Caco-2 (cell line): ENCODE results near the gene CDH2. TPM values are rescaled to one million over a fixed set of nuclear protein-coding genes. Genes with fewer than 3 reads are reported as not detected.
A peak's percentile ranks its signal among the peaks of the same experiment; 100 is the strongest.

Experiments used
- BruUV-seq: library from RNA; stranded (reverse); fragments of 400-500 nt; replicated peaks from 2 replicates; lab custom pipeline; 2021; lab: Mats Ljungman, UMichigan
- CTCF ChIA-PET: fragments of 300-600 bp; sonication (Branson Sonifier 250); formaldehyde crosslinking; loops from one replicate; lab custom pipeline; 2022; ENCODE audit warnings: antibody characterized with exemption; lab: Charles Lee
- POLR2A ChIA-PET: fragments of 300-600 bp; sonication (Branson Sonifier 250); formaldehyde crosslinking; loops from one replicate; lab custom pipeline; 2022; ENCODE audit warnings: antibody characterized with exemption; lab: Charles Lee
- DNase-seq, 2 experiments: peaks; one replicate each; pipeline versions ENCODE4 v3.0.0 to v3.0.0-alpha.2; 2020 to 2022
- H3K27me3 ChIP-seq: replicated peaks from 2 replicates; pipeline ENCODE4 v1.6.0; 2011; ENCODE audit warnings: low read length; ENCODE audit not compliant: control insufficient read depth, insufficient read depth
- H3K36me3 ChIP-seq: 2 replicates; pipeline ENCODE4 v1.5.1; 2011; ENCODE audit warnings: low read length; ENCODE audit not compliant: control insufficient read depth, insufficient read depth
- H3K4me1 ChIP-seq: fragments of 250-450 bp; sonication (Bioruptor Pico); 2 replicates; pipeline ENCODE4 v1.5.1; 2020; ENCODE audit warnings: mild to moderate bottlenecking
- H3K4me3 ChIP-seq: 2 replicates; pipeline ENCODE4 v1.5.1; 2011; ENCODE audit warnings: low read depth, mild to moderate bottlenecking, control low read depth, low read length
- H3K9me3 ChIP-seq: fragments of 250-450 bp; sonication (Bioruptor Pico); 2 replicates; pipeline ENCODE4 v1.5.1; 2020; ENCODE audit warnings: mild to moderate bottlenecking, moderate library complexity
- H3K27ac Mint-ChIP-seq: one replicate; pipeline ENCODE4 v1.8.0; 2022; ENCODE audit warnings: mixed read lengths; ENCODE audit not compliant: unreplicated experiment
- H3K27me3 Mint-ChIP-seq: one replicate; pipeline ENCODE4 v1.8.0; 2022; ENCODE audit warnings: mixed read lengths; ENCODE audit not compliant: insufficient read depth, unreplicated experiment
- H3K36me3 Mint-ChIP-seq: one replicate; pipeline ENCODE4 v1.8.0; 2022; ENCODE audit warnings: mild to moderate bottlenecking, mixed read lengths; ENCODE audit not compliant: insufficient read depth, unreplicated experiment
- H3K4me1 Mint-ChIP-seq: one replicate; pipeline ENCODE4 v1.8.0; 2022; ENCODE audit warnings: low read depth, mixed read lengths; ENCODE audit not compliant: unreplicated experiment
- H3K4me3 Mint-ChIP-seq: one replicate; pipeline ENCODE4 v1.8.0; 2022; ENCODE audit warnings: mild to moderate bottlenecking, moderate library complexity, mixed read lengths; ENCODE audit not compliant: unreplicated experiment
- H3K9me3 Mint-ChIP-seq: one replicate; pipeline ENCODE4 v1.8.0; 2022; ENCODE audit warnings: mixed read lengths; ENCODE audit not compliant: unreplicated experiment
- intact Hi-C: fragments of 100-400 bp; cut with micrococcal nuclease; formaldehyde crosslinking; loops from one replicate; pipeline ENCODE4 v1.10.0; 2022; ENCODE audit not compliant: unreplicated experiment
- total RNA-seq: library from RNA; stranded (reverse); gene quantifications from 2 replicates; pipeline ENCODE4 v1.2.3, GENCODE V29; 2022
- TF ChIP-seq, protein P1 (sequence below), 2 experiments: fragments of 200-600 bp in 1 of 2; IDR thresholded peaks; 1 replicate in 1 of 2; 2 replicates in 1 of 2; pipeline versions ENCODE4 v1.5.1 to v1.8.0; 2011 to 2022; ENCODE audit warnings: antibody characterized with exemption in 1 of 2, control low read depth in 1 of 2, inconsistent platforms in 1 of 2, low read depth in 1 of 2, low read length in 1 of 2, mild to moderate bottlenecking in 1 of 2, moderate library complexity in 1 of 2; ENCODE audit not compliant: insufficient read depth in 1 of 2, severe bottlenecking in 1 of 2, unreplicated experiment in 1 of 2

The CDH2 gene
- total RNA-seq, 1 experiment from 2014 or later, result 1.4 TPM

GRCh38 chr18:27942706-27943105 is 234.2 kb downstream of the CDH2 start:
- Mint-ChIP-seq H3K4me1 (no peaks in the 10 kb centered on the region), H3K27me3 (no peaks in the 10 kb centered on the region), H3K4me3 (no peak overlapping the region), H3K36me3 (no peaks in the 10 kb centered on the region), H3K9me3 (no peaks in the 10 kb centered on the region), H3K27ac (no peak overlapping the region)
- ChIA-PET POLR2A (no interaction called here), CTCF (no interaction called here)
- intact Hi-C loops, result no loop called here
- Histone ChIP-seq H3K4me3 (no peak overlapping the region), H3K4me1 (no peaks in the 10 kb centered on the region), H3K36me3 (no peaks in the 10 kb centered on the region), H3K27me3 (no peaks in the 10 kb centered on the region), H3K9me3 (no peaks in the 10 kb centered on the region)
- TF ChIP-seq, protein P1, sequence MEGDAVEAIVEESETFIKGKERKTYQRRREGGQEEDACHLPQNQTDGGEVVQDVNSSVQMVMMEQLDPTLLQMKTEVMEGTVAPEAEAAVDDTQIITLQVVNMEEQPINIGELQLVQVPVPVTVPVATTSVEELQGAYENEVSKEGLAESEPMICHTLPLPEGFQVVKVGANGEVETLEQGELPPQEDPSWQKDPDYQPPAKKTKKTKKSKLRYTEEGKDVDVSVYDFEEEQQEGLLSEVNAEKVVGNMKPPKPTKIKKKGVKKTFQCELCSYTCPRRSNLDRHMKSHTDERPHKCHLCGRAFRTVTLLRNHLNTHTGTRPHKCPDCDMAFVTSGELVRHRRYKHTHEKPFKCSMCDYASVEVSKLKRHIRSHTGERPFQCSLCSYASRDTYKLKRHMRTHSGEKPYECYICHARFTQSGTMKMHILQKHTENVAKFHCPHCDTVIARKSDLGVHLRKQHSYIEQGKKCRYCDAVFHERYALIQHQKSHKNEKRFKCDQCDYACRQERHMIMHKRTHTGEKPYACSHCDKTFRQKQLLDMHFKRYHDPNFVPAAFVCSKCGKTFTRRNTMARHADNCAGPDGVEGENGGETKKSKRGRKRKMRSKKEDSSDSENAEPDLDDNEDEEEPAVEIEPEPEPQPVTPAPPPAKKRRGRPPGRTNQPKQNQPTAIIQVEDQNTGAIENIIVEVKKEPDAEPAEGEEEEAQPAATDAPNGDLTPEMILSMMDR (IDR thresholded peaks at IDR 0.05; ENCODE audit: insufficient read depth in 1 of 2, low read depth in 1 of 2, low read length in 1 of 2, severe bottlenecking in 1 of 2, unreplicated experiment in 1 of 2), result no peak
- no TSS peak for BruUV-seq
- DNase-seq, result no peak

DNA sequence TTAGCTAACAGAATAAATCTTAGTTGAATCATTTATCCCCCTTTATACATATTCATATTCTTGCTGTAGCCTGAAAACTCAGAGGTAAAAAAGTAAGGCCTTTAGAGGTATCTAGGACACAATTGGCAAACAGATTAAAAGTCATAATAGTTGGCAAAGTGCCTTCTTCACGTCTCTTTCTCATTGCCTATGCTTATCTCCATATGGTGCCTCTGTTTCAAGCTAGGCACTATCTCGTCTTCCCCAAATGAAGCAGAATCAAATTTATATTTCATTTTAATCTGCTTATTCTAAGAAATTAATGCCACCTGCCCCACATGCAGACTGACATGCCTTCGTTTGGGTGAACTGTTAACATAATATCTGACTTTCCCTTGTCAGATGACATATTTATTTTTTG is 245.4 kb downstream of the CDH2 start:
- Mint-ChIP-seq H3K9me3 (no peaks in the 10 kb centered on the region), H3K36me3 (no peaks in the 10 kb centered on the region), H3K27ac (no peak overlapping the region), H3K4me3 (no peak overlapping the region), H3K27me3 (no peaks in the 10 kb centered on the region), H3K4me1 (no peaks in the 10 kb centered on the region)
- Histone ChIP-seq H3K27me3 (no peaks in the 10 kb centered on the region), H3K4me1 (no peaks in the 10 kb centered on the region), H3K36me3 (no peaks in the 10 kb centered on the region), H3K4me3 (no peak overlapping the region), H3K9me3 (no peaks in the 10 kb centered on the region)
- intact Hi-C loops, result no loop called here
- POLR2A ChIA-PET, result no interaction called here
- no TSS peak for BruUV-seq
- CTCF ChIA-PET, result no interaction called here
- TF ChIP-seq, protein P1 (IDR thresholded peaks at IDR 0.05; ENCODE audit: insufficient read depth in 1 of 2, low read depth in 1 of 2, low read length in 1 of 2, severe bottlenecking in 1 of 2, unreplicated experiment in 1 of 2), result no peak
- DNase-seq, result no peak

DNA sequence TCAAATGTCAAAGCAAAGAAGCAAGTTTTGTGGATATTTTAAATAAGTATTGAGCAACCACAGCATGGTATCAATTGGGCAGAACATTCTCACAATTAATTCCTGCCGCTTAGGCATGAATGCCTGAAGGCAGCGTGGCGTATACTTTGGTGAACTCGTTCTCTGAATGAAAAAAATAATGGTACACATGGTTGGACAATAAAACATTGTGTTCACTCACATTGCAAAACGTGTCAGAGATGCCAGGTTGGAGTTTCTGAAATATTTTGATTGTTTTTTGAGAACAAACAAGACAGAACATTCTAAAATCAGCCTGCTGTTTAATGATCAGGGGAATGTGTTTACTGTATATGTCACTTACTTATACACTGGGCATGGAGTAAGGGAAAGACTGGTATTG is 254.2 kb downstream of the CDH2 start:
- Mint-ChIP-seq H3K27ac (no peak overlapping the region), H3K4me3 (peak overlapping the region; percentile 87), H3K27me3 (no peaks in the 10 kb centered on the region), H3K36me3 (no peaks in the 10 kb centered on the region), H3K4me1 (peaks cover 8% of the 10 kb centered on the region), H3K9me3 (no peaks in the 10 kb centered on the region)
- TF ChIP-seq, protein P1 (IDR thresholded peaks at IDR 0.05; ENCODE audit: insufficient read depth in 1 of 2, low read depth in 1 of 2, low read length in 1 of 2, severe bottlenecking in 1 of 2, unreplicated experiment in 1 of 2), result no peak
- H3K27me3 ChIP-seq, result no peaks in the 10 kb centered on the region
- CTCF ChIA-PET, result no interaction called here
- DNase-seq, result no peak
- BruUV-seq, result no TSS peak
- POLR2A ChIA-PET, result no interaction called here
- no peaks in the 10 kb centered on the region for H3K36me3 ChIP-seq
- H3K4me1 ChIP-seq, result no peaks in the 10 kb centered on the region
- intact Hi-C loops, result loop anchor here (5.0 kb wide), 1 partner anchor 145 kb away; no protein-coding TSS in a partner anchor
- no peaks in the 10 kb centered on the region for H3K9me3 ChIP-seq
- no peak overlapping the region for H3K4me3 ChIP-seq
